GM18505 (cell line): Measurements from ENCODE around the gene SAP30.
A peak's percentile ranks its signal among the peaks of the same experiment; 100 is the strongest.

Experiments used
- ATAC-seq: cut with Tn5 transposase; IDR thresholded peaks from one replicate; pipeline ENCODE4 v1.9.1; 2021; ENCODE audit not compliant: unreplicated experiment
- POLR2A ChIP-seq: IDR thresholded peaks from 4 replicates; pipeline ENCODE4 v1.6.1; 2011; ENCODE audit warnings: borderline replicate concordance; ENCODE audit not compliant: insufficient read depth, insufficient read length; ENCODE audit errors: extremely low read depth

The SAP30 gene

DNA sequence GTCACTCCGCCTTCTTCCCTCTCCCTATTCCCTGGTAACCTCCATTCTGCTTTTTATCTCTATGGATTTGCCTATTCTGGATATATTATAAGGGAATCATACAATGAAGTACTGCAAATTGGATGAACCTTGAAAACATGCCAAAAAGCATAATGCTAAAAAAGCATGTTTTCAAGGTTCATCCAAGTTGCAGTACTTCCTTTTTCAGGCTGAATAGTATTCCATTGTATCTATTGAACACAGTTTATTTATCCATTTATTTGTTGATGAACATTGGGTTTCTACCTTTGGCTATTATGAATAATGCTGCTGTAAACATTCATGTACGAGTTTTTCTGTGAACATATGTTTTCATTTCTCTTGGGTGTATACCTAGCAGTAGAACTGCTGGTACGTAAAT, 9.2 kb downstream of the SAP30 start:
- TF ChIP-seq POLR2A = no peak
- no peak for ATAC-seq

DNA sequence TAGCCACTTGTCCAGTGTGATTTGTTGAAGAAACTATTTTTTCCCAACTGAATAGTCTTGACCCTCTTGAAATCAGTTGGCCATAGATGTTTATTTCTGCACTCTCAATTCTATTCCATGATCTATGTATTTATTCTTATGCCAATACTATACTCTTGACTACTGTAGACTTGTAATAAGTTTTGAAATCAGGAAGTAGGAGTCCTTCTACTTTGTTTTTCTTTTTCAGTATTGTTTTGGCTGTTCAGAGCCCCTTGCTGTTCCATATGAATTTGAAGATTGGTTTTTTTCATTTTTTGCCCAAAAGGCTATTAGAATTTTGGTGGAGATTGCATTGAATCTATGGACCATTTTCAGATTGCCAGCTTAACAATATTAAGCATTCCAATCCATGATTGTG, 10.2 kb downstream of the SAP30 start:
- TF ChIP-seq POLR2A = no peak
- ATAC-seq = peak; percentile 68

DNA sequence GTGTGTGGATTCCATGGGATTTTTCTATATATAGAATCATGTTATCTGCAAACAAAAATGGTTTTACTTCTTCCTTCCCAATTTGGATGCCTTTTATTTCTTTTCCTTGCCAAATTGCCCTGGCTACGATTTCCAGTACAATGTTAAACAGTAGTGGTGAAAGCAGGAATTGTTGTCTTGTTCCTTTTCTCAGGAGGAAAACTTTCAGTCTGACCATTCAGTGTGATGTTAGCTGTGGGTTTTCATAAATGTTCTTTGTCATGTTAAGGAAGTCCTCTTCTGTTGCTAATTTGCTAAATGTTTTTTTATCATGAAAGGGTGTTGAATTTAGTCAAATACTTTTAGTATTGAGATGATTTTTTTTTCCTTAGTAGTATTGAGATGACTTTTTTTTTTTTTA, 10.9 kb downstream of the SAP30 start:
- no peak for ATAC-seq
- no peak for TF ChIP-seq POLR2A

DNA sequence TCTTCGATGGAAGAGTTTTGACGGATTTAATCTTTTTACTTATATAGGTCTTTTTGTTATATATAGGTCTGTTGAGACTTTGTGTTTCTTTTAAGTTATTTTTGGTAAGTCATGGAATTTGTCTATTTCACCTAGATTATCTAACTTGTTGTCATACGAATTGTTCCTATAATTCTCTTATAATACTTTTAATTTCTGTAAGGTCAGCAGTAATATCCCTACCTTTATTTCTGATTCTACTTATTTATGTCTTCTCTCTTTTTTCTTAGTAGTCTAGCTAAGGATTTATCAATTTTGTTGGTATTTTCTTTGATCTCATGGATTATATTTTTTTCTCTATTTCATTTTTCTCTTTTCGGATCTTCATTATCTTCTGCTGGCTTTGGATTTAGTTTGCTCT, 11.6 kb downstream of the SAP30 start:
- no peak for ATAC-seq

DNA sequence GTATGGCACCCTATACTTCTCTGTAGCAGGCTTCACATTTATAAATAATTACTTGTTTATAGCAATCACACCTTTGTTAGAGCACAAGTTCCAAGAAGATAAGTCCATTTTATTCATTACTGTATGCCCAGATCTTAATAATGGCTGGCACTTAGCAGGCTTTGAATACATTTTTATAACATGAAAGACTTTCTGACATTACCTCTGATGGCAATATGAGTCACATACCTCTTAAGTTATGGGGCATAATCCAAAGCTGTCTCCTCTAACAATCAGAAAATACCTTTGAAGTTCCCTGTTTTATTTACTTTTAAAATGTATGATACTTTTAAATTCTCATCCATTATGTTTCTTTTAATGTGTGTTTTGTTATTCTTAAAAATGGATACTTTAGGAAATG, 16.0 kb downstream of the SAP30 start:
- TF ChIP-seq POLR2A = no peak
- no peak for ATAC-seq

More for the DNA sequence above, 11.6 kb downstream of the SAP30 start:
- no peak for TF ChIP-seq POLR2A

DNA sequence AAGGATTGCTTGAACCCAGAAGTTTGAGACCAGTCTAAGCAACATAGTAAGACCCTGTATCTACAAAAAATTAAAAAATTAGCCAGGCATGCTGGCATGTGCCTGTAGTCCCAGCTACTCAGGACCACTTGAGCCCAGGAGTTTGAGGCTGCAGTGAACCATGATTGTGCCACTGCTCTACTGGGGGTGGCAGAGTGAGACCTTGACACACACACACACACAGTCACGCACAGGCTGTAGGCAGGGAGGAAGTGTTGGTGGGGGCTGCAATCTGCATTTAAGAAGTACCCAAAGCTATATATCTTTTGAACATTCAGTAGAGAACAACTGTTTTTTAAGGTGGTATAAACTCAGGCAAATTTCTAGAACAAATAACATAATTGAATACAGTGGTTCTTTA, 20.9 kb downstream of the SAP30 start:
- no peak for TF ChIP-seq POLR2A
- no peak for ATAC-seq

DNA sequence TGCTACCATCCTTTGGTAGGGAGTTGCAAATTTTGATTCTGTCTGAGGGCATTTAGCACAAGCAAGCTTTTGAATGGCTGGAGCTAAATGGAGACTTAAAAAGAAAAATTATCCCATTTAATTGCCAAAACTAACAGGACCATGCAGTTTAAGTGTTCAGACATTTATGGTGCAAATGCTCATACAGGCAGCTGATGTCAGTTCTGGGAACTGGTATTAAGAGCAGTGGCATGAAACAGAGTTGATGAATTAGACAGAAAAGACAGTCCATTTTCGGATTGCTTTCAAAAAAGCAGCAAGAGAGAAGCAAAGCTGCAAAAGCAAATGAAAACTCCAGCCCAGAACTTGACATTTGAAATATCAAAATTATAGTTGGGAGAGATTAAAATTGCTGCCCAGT, 26.9 kb downstream of the SAP30 start:
- ATAC-seq = no peak
- TF ChIP-seq POLR2A = no peak

DNA sequence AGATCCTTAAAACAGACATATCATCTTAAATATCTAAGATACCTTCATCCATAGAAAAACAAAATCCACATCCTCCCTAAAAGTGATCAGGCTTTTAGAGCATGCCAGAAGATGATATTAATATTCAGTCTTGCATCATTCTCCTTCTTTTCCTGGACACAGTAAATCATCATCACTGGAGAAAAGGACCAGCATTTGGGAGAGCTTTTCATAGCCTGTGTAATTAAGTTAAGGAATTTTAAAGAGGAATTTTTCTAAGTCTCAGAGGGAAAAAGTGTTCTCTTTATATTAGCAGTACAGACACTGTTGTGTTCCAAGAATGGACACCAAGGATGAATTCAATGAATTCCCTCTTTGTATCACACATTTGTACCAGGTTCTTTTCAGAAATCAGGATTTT, 27.5 kb downstream of the SAP30 start:
- no peak for TF ChIP-seq POLR2A
- ATAC-seq = no peak

DNA sequence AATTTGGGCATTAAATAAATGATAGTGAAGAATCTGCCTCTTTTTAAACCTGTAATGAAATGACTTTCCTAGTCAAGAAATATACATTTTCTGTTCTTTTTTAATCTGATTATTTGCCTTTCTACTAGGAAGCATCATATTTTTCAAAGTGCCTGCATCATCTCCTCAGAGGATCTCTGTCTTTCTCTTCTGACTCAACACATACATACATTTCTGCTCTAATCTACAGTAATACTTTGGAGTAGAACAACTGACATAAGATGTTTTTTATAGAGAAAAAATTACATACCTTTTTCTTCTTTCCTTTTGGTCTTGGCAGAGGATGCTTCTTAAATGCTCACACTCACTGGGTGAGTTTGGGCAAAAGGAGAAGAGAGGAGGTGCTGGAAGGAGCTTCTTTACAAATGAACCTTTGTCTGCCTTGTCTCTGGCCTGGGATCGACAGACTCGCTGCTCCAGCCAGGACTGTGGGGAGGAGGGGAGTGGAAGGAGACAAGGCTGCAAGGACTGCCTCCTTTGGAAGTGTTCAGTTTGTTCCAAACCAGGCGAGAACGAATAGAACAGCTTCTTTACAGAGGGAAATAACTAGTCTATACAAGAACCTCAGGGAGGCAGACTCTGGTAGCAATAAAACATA, 28.1 kb downstream of the SAP30 start, which contains the start of gene SCRG1:
TSS of gene SCRG1 (minus strand) at position 338 of the 637 bp plus-strand sequence. CDS start 7,702 bp downstream, outside the sequence.
- ATAC-seq = no peak
- no peak for TF ChIP-seq POLR2A

DNA sequence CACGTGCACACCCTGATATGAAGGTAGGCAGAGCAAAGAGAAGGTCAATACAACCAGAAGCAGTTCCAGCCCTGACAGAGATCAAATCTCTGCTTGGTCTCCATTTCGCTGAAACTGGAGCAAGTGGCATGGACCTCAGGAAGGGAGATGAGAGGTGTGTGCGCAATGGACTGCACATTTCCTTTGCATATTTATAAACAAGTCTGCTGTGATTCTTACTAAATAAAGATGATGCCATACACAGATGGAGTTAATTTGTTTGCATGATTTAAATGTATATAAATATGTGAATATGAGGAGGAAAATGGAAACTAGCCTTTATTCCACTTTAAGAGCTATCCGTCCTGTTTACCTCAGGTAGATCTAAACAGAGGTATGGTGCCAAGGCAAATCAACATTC, 30.3 kb downstream of the SAP30 start:
- no peak for TF ChIP-seq POLR2A
- no peak for ATAC-seq

DNA sequence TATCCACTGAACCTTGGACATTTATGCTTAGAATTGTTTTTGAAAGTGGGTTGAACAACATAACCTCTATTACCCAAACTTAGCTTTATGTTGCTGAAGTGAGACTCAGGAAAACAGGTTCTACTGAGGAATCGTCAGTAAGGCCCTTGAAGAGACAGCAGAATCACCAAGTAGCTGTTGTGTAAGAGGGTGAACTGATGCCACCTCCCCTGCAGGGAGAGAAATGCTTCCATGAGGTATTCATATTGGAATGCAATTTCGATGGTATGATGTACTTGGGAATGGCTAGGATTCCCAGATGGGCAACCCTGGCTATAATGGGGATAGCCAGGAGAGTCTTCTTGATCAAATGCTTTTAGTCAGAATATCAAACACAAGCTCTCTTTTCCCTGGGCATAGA, 32.3 kb downstream of the SAP30 start:
- ATAC-seq = no peak
- TF ChIP-seq POLR2A = no peak

DNA sequence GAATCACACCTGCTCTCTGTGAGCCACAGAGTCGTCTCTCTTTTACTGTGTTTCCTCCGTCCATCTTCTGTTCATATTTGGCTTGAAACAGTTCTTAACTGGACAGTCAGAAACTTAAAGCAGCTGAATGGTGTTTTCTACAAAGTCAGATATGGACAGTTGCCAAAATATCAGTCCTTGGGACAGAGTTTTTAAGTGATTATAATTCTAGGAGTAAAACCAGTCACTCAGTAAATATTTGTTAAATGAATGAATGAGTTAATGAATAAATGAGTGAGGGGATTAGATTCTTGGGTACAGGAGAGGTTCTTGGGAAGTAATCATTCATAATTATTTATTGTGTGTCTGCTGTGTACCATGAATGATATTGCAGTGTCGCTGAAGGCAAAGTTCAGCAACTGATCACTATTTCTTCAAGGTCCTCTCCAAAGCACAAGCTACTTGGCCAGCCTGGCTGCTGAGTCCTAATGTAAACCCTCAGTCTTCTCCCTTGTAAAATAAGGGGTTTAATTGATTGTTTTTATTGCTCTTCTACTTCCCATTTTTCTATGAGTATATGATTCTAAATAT, 33.6 kb downstream of the SAP30 start:
- ATAC-seq = no peak
- no peak for TF ChIP-seq POLR2A

DNA sequence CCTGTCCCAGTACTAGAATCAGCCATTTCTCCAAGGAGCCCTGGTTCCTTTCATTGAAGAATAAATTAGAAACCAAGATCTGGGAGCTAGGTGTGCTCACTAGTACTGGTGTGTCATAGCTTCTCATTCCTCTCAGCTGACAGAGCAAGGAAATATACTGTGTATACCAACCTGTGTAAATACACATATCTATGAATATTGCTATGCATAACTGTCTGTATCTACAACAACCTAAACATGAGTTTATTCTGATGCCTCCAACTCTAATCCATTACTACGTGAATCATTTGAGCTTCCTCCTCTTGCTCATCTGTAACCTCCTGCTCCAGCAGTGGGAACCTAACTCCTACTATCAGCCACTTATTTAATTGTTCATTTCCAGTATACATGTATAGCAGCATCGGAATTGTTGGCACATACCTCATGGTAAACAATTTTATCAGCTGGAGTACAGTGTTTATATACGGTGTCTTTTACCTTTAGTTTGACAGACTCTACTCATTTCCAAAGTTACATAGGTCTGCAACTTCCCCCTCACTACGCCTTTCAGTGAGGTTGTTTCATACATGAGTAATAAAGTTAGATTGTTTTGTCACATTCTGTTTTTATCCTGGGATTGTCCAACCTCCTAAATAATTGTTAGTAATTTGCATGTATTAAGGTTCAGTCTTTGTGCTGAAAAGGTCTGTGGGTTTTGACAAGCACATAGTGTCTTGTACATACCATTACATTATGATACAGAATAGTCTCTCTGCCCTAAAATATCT, 35.3 kb downstream of the SAP30 start:
- TF ChIP-seq POLR2A = no peak
- ATAC-seq = peak; percentile 65

DNA sequence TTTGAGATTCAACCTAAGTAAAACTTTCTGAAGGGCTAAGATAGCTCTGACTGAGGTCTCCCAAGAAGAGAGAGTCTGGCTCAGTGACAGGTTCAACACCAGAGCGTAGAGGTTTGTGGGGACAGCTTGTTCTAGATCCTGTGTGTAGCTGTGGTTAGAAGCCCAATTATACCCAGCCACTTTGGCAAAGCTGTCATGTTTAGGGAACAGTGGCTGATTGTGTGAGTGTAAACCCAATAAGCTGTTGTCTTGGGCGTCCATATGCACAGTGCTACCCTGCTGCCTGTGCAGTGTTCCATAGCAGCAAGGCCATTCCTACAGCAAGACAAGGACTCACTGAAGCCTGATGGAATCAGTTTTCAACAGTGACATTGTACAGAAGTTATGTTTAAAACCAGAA, 39.3 kb downstream of the SAP30 start:
- ATAC-seq = no peak
- no peak for TF ChIP-seq POLR2A

DNA sequence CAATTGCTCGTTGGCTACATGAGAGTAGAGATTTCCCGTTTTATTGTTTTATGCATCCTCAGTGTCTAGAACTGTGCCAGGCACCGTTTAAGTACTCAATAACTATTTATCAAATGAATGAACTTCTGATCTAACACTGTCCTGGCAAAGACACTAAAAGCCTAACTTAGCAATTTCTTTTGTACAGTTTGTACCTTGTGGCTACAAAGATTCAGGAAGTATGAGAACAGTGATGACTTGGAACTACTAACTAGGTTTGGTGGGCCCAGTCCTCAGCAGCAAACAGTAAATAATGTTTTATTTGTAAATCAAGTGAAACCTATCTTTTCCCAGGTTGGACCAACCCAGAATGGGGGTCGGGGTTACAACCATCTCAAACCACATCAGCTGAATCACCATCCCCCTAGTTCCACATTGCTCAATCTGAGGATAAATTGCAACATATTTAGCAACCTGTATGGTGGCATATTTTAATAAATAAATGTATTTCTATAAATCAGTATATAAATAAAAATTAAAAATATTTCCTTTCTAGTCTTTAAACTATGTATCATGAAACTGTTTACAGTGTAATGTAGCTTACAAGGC, 40.4 kb downstream of the SAP30 start:
- ATAC-seq = no peak
- TF ChIP-seq POLR2A = no peak

DNA sequence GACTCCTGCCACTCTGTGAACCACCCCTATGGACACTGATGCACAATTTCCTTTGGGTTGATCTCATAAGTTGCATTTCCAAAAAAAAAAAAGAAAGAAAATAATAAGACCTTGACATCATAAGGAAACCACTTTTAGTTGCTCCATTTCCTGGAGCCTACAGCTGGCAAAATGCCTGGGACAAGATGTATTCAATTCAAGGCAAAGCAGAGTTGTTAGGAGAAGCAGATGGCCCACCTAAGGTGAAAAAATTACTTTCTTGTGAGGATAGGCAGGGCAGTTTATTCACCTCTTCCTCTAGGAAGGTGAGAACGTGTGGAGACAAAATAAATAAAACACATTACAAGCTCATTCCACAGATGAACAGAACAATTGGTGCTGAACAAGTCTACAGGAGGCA, 42.3 kb downstream of the SAP30 start:
- ATAC-seq = no peak
- no peak for TF ChIP-seq POLR2A
